IPS DF 6.9 (cell line): Measurements from ENCODE around the gene SNX25.

Source experiments
- DNase-seq: peaks from one replicate; pipeline ENCODE4 v3.0.0-alpha.2; 2013; ENCODE audit warnings: low read depth, low spot score
- H3K27ac ChIP-seq: one replicate; pipeline ENCODE4 v1.5.1; 2013; ENCODE audit warnings: low read length, control low read depth
- H3K27me3 ChIP-seq: 2 replicates; pipeline ENCODE4 v1.6.1; 2013; ENCODE audit warnings: mild to moderate bottlenecking, low read length; ENCODE audit not compliant: control insufficient read depth, insufficient read depth
- H3K36me3 ChIP-seq: 2 replicates; pipeline ENCODE4 v1.6.1; 2013; ENCODE audit warnings: low read length; ENCODE audit not compliant: control insufficient read depth, insufficient read depth
- H3K4me1 ChIP-seq: 2 replicates; pipeline ENCODE4 v1.6.1; 2013; ENCODE audit warnings: low read length; ENCODE audit not compliant: control insufficient read depth, insufficient read depth
- H3K4me3 ChIP-seq: 2 replicates; pipeline ENCODE4 v1.5.1; 2013; ENCODE audit warnings: mild to moderate bottlenecking, low read length
- H3K9me3 ChIP-seq: 2 replicates; pipeline ENCODE4 v1.6.1; 2013; ENCODE audit warnings: low read length, inconsistent platforms; ENCODE audit not compliant: control insufficient read depth, insufficient read depth
- WGBS: extraction: QIAGEN DNeasy Blood & Tissue Kit; methylation state at CpG from one replicate; pipeline ENCODE4 v1.1.7; 2013; ENCODE audit warnings: mixed read lengths, missing lambda C conversion rate; ENCODE audit not compliant: insufficient read length, insufficient coverage; 5-methylcytosine and 5-hydroxymethylcytosine counted together

SNX25 gene

DNA sequence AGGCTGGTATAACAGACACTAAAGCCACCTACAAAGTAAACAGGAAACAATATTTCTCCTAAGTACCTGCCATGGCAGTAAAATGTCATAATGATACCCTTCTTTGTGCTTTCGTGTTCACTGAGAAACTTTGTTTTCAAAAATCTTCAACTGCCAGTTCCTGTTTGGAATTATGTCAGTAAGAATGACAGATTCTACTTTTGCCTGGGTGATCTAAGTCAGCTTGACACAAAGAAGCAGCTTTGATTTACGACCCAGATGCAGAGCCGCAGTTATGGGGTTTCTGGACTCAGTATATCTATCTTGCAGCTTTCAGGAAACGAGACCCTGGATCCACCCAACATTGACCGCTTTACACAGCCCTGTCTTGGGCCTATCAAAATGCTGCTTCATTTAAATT, 71.2 kb downstream of the SNX25 start:
- no CpG with 5 or more reads among the region's 5 CpGs for WGBS
- no peaks in the 10 kb centered on the region for H3K27me3 ChIP-seq
- H3K27ac ChIP-seq: no peak overlapping the region
- H3K4me3 ChIP-seq: no peak overlapping the region
- no peaks in the 10 kb centered on the region for H3K4me1 ChIP-seq
- no peaks in the 10 kb centered on the region for H3K9me3 ChIP-seq
- no peaks in the 10 kb centered on the region for H3K36me3 ChIP-seq
- DNase-seq: no peak

DNA sequence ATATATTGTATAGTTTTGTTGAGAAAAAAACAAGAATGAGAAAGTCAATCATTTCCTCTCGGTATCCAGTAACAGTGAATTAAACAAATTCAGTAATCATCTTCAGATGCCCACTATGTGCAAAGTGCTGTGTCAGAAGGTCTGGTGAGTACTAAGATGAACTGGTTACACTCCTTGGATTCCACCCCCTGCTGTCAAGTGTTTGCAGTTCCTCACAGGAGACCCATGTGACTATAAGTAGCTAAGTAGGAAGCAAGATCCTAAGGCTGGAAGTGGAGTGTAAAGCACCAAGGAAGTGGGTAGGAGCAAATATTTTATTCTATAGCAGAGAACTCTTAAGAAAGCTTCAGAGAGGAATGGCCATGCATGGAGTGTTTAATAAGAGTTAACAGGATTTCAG, 73.6 kb downstream of the SNX25 start:
- Histone ChIP-seq H3K27ac (no peak overlapping the region), H3K4me3 (no peak overlapping the region), H3K9me3 (no peaks in the 10 kb centered on the region), H3K4me1 (no peaks in the 10 kb centered on the region), H3K27me3 (no peaks in the 10 kb centered on the region), H3K36me3 (no peaks in the 10 kb centered on the region)
- no peak for DNase-seq
- WGBS: no CpG with 5 or more reads among the region's 1 CpG

DNA sequence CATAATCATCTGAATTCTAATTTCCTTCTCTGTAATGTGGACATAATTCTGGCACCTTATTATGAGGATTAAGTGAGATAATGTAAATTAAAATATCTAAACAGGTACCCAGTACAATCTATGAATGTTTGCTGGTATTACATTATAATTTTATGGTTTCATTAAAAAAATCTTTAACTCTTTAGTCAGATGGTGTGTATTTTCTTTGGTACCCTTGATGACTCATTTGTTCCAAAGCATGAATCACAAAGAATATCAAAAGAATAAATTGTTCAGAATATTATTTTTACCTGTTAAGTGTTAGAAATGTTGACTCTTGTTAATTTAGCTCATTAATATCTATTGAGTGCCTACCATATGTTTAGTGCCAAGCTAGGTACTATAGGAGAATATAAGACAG, 74.3 kb downstream of the SNX25 start:
- H3K27ac ChIP-seq: no peak overlapping the region
- DNase-seq: no peak
- no peaks in the 10 kb centered on the region for H3K27me3 ChIP-seq
- no peaks in the 10 kb centered on the region for H3K9me3 ChIP-seq
- H3K36me3 ChIP-seq: no peaks in the 10 kb centered on the region
- no peaks in the 10 kb centered on the region for H3K4me1 ChIP-seq
- H3K4me3 ChIP-seq: no peak overlapping the region

DNA sequence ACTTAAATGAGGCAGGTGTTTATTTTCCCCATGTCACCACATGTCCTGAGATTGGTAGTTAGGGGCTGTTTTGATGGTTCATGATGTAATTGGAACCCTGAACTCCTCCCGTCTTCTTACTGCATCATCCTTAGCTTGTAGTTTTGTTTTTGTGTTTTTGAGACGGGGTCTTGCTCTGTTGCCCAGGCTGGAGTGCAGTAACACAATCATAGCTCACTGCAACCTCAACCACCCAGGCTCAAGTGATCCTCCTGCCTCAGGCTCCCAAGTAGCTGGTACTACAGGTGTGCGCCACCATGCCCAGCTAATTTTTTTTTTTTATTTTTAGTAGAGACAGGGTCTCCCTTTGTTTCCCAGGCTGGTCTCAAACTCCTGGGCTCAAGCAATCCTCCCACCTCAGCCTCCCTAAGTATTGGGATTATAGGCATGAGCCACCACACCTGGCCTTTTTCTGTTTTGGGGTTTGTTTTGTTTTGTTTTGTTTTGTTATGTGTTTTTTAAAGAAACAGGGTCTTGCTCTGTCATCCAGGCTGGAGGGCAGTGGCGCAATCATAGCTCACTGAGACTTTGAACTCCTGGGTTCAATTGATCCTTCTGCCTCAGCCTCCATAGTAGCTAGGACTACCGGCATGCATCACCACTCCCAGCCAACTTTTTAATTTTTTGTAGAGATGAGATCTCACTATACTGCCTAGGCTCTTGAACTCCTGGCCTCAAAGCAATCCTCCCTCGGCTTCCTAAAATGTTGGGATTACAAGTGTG, 76.4 kb downstream of the SNX25 start:
- no peaks in the 10 kb centered on the region for H3K4me1 ChIP-seq
- no peak overlapping the region for H3K27ac ChIP-seq
- no peaks in the 10 kb centered on the region for H3K36me3 ChIP-seq
- H3K27me3 ChIP-seq: no peaks in the 10 kb centered on the region
- DNase-seq: no peak
- H3K4me3 ChIP-seq: no peak overlapping the region
- no CpG with 5 or more reads among the region's 6 CpGs for WGBS
- H3K9me3 ChIP-seq: no peaks in the 10 kb centered on the region

DNA sequence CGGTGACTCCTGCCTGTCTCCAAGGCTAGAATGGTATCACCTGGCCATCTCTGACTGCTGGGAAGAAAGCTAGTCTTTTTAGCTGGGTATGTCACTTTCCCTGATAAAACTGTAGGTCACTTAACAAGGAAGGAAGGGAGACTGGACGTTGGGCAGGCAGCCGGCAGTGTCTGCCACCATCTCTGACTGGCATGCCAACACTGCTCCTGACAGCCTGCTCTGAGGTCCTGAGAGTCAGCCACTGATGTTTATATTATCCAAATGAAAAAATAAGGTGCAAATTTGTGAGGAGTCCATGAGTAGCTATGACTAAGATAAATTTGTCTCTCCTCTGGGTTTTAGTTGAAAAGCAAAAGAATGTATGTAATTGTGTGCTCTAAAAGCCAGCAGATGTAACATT, 77.2 kb downstream of the SNX25 start:
- no peaks in the 10 kb centered on the region for H3K27me3 ChIP-seq
- H3K4me1 ChIP-seq: no peaks in the 10 kb centered on the region
- H3K36me3 ChIP-seq: no peaks in the 10 kb centered on the region
- no CpG with 5 or more reads among the region's 3 CpGs for WGBS
- H3K4me3 ChIP-seq: no peak overlapping the region
- no peak overlapping the region for H3K27ac ChIP-seq
- H3K9me3 ChIP-seq: no peaks in the 10 kb centered on the region
- DNase-seq: no peak

DNA sequence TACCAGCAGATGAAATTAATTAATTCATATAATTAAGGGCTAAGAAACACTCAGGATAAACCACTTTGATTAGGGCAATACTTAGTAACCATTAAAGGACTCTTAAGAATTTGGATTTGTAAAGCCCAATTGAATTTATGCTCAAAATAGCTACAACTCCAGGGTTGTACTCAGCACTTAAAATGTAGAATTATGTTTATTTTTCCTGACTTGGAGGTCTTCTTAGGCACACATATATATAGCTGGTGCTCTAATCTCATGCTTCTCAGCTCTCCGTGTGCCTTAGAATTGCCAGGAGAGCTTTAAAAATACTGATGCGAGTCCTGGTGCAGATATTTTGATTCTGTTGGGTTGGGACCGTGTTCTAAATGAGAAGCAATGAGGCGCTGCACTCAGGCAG, 77.6 kb downstream of the SNX25 start:
- H3K36me3 ChIP-seq: no peaks in the 10 kb centered on the region
- no CpG with 5 or more reads among the region's 4 CpGs for WGBS
- no peak for DNase-seq
- no peak overlapping the region for H3K27ac ChIP-seq
- H3K4me1 ChIP-seq: no peaks in the 10 kb centered on the region
- H3K9me3 ChIP-seq: no peaks in the 10 kb centered on the region
- no peak overlapping the region for H3K4me3 ChIP-seq
- no peaks in the 10 kb centered on the region for H3K27me3 ChIP-seq

DNA sequence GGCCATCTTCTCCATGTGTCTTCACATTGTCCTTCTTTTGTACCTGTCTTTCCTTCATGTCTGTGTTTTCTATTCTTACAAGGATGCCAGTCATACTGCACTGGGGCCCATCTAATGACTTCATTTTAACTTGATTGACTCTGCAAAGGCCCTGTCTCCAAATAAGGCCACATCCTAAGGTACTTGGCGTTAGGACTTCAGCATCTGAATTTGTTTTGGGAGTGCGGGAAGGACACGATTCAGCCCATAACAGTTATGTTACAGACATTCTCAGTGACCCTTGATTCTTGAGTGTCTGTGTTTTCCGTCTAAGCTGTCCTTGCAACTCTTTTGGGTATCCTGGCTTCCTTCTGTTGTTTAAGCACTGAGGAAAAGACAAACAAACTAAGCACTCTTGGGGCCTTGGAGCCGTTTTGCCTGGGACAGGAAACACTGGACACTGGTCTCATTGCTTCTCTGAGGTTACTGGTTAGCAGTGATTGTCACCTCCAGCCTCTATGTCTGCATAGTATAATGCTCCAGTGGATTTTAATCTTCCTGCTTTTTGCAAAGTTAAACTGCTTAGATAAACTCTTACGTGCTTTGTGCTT, 80.7 kb downstream of the SNX25 start:
- no peak overlapping the region for H3K27ac ChIP-seq
- H3K4me3 ChIP-seq: no peak overlapping the region
- H3K27me3 ChIP-seq: no peaks in the 10 kb centered on the region
- no CpG with 5 or more reads among the region's 6 CpGs for WGBS
- H3K9me3 ChIP-seq: no peaks in the 10 kb centered on the region
- no peaks in the 10 kb centered on the region for H3K36me3 ChIP-seq
- DNase-seq: no peak
- H3K4me1 ChIP-seq: no peaks in the 10 kb centered on the region

DNA sequence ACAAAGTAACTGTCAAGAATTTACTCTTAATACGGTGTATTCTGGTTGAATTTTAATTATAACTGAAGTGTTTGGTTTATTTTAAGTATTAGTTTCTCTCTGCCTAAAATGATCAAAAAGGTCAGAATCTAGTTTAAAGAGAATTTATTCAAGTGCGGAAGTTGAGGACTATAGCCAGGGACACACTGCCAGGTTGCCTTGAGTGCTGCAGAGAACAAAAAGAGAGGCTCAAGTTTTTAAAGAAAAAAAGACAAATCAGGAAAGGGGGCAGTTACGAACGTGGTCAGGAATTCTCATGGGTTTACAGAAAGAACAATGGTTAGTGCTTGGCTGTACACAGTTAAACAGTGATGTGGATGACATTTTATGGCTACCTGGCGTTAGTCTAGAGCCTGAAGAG, 81.3 kb downstream of the SNX25 start:
- H3K4me3 ChIP-seq: no peak overlapping the region
- WGBS: no CpG with 5 or more reads among the region's 5 CpGs
- DNase-seq: no peak

DNA sequence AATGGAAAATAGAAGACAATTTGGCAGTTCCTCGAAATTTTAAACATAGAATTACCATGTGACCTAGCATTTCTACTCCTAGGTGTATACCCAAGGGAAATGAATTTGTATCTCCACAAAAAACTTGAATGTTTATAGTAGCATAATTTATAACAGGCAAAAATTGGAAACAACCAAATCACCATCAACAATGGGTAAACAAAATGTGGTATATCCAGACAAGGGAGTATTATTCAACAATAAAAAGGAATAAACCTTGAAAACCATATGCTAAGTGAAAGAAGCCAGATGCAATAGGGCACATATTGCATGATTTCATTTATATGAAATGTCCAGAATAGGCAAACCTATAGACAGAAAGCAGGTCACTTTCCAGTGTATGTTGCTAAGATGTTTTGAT, 83.8 kb downstream of the SNX25 start:
- no peak for DNase-seq
- no peaks in the 10 kb centered on the region for H3K36me3 ChIP-seq
- no CpG with 5 or more reads among the region's 1 CpG for WGBS

More for the DNA sequence above, 81.3 kb downstream of the SNX25 start:
- H3K9me3 ChIP-seq: no peaks in the 10 kb centered on the region
- H3K27ac ChIP-seq: no peak overlapping the region
- H3K4me1 ChIP-seq: no peaks in the 10 kb centered on the region
- no peaks in the 10 kb centered on the region for H3K36me3 ChIP-seq
- H3K27me3 ChIP-seq: no peaks in the 10 kb centered on the region

DNA sequence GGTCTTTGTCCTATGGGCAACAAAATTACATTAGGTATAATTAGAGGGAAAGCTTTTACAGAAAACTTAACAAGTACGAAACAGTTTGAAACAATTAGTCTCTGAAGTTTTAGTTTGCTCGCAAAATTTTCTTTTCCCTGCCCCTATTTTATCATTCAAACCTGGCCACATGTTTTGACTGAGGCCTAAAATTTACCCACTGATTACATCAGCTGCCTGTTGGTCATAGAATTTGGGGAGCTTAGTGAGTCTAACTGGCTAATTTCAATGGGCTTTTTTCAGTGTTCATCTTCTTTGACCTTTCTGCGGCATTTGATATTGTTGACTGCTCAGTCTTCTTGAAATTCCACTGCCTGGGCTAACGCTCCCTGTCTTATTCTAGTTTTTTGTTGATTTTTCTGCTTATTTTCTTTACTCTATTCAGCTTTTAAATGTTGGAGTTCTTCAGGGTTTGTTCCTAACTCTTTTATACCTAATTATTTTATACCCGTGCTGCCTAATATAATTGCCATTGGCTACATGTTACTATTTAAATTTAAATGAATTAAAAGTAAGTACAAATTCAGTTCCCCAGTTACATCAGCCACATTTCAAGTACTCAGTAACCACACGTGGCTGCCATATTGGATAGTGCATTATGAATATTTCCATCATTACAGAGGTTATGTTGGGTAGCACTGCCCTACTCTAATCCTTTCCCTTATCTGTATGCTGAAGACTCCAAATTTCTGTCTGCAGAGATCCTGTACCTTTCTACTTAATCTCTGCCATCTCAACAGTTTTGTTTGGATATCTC, 87.5 kb downstream of the SNX25 start:
- H3K4me3 ChIP-seq: no peak overlapping the region

More for the DNA sequence above, 83.8 kb downstream of the SNX25 start:
- Histone ChIP-seq H3K27me3 (no peaks in the 10 kb centered on the region), H3K27ac (no peak overlapping the region), H3K4me1 (no peaks in the 10 kb centered on the region), H3K9me3 (no peaks in the 10 kb centered on the region), H3K4me3 (no peak overlapping the region)

More for the DNA sequence above, 87.5 kb downstream of the SNX25 start:
- H3K9me3 ChIP-seq: no peaks in the 10 kb centered on the region
- WGBS: no CpG with 5 or more reads among the region's 6 CpGs
- H3K27me3 ChIP-seq: no peaks in the 10 kb centered on the region
- H3K27ac ChIP-seq: no peak overlapping the region
- H3K4me1 ChIP-seq: no peaks in the 10 kb centered on the region
- no peak for DNase-seq
- H3K36me3 ChIP-seq: no peaks in the 10 kb centered on the region
